ENCODE data around the gene SOX11.

GRCh38 chr2:5736050-5736449 lies 43.9 kb downstream of the SOX11 start:
- TF ChIP-seq CTCF (IDR thresholded peaks at IDR 0.05; ENCODE audit: low read length) (no peak), EZH2 (IDR thresholded peaks at IDR 0.05; ENCODE audit: borderline replicate concordance, low read length) (no peak)
